Left colon (tissue), 2 donors: ENCODE measurements around the gene NPEPL1. TPM values are rescaled to one million over a fixed set of nuclear protein-coding genes. Genes with fewer than 3 reads are reported as not detected.

Experiments
- ATAC-seq: fragments of 200-7000 bp; cut with Tn5 transposase; one replicate; pipeline ENCODE4 v1.9.1; 2020; ENCODE audit warnings: mild to moderate bottlenecking, moderate library complexity
- DNase-seq, 2 donors: peaks; one replicate each; pipeline ENCODE4 v3.0.0-alpha.2; 2020
- intact Hi-C, 2 donors: fragments of 100-400 bp; cut with DNase I in 1 of 2; cut with micrococcal nuclease in 1 of 2; formaldehyde crosslinking; loops; one replicate each; pipeline versions ENCODE4 v1.11.2 to v1.14.0; 2022; cut with DNase I, micrococcal nuclease
- total RNA-seq, 2 donors: library from RNA; stranded (reverse); fragmentation: NEBNext Ultra II Directional; extraction: Animal tissue kit (Norgen Biotek cat#: 25700); gene quantifications; one replicate each; pipeline ENCODE4 v1.2.1, GENCODE V29; 2021
- donor health status: DM: no; HTN: no; CAD: no.
- donor health status: DM: yes; HTN: yes; CAD: no.

Gene NPEPL1
- total RNA-seq, 2 donors from 2014 or later = 30.3 to 31.1 TPM

GRCh38 chr20:58696411-58696961, 3.9 kb downstream of the NPEPL1 start:
- no peak for DNase-seq
- intact Hi-C loops = no loop called here
- no peak for ATAC-seq

DNA sequence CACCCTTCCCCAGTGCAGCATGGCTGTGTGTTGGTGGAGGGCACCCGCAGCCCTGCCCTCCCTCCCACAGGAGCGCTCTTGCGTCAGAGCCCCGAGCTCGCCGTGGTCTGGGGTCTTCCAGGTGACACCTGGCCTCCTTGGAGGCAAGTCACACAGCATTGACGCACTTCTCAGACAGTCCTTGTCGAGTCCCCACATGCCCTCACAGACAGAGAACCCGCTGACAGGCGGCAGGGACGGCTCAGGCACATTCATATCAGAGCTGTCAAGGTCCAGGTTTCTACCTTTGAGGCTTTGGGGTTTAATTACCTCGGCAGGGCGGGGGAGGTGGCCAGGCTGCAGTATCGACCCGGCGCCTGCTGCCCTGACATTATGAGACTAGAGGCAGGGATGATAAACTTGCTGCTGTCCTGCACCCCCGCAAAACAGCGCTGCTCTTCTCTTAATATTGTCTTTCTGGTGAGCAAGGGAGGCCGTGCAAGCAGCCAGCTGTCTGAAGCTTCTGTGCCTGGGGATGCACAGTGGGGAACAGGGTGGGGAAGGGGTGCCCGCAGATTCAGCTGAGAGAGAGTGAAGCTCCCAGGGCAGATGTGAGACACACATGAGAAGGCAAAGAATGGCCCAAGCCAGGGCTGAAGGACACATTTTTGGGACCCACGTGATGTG, 4.7 kb downstream of the NPEPL1 start:
- DNase-seq = no peak
- no peak for ATAC-seq
- intact Hi-C loops = no loop called here

GRCh38 chr20:58697867-58698703, 5.5 kb downstream of the NPEPL1 start:
- intact Hi-C loops = no loop called here
- DNase-seq = no peak
- no peak for ATAC-seq

DNA sequence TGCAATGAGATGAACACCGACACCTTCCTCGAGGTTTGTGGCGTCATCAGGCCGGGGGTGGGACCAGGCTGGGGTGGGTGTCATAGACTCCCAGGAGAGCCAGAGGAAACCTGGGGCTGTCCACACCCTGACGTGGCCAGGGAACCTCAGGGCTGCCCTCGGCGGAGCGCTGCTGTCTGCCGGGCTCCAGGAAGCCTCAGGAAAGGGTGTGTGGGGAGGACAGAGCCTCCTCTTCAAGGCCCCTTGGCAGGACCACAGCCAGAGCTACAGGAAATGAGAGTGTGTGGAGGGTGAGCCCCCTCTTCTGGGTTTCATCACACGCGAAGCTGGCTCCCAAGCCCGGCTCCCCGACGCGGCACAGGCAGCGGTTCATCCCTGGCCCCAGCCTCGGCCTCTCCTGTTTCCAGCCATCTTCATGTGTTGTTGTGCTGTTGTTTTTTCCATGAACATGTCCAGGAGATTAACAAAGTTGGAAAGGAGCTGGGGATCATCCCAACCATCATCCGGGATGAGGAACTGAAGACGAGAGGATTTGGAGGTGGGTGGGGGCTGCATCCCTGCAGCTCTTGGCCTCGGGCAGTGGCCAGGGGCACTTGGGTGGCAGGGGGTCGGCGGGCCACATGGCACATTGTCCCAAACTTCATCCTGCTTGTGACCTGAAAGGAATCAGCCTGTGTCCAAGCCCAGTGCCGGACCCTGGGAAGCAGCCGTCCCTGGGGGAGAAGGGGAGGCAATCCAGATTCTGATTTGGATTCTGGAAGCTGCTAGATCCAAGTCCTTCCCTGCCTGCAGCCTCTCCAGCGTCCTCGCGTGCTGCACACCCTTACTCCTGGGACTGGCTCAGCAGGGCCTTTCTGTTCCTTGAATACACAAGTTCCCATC, 6.4 kb downstream of the NPEPL1 start:
- no peak for DNase-seq
- no peak for ATAC-seq

GRCh38 chr20:58699623-58700107, 7.1 kb downstream of the NPEPL1 start:
- DNase-seq = no peak
- intact Hi-C loops = no loop called here
- no peak for ATAC-seq

More for the DNA sequence above, 6.4 kb downstream of the NPEPL1 start:
- intact Hi-C loops = no loop called here

DNA sequence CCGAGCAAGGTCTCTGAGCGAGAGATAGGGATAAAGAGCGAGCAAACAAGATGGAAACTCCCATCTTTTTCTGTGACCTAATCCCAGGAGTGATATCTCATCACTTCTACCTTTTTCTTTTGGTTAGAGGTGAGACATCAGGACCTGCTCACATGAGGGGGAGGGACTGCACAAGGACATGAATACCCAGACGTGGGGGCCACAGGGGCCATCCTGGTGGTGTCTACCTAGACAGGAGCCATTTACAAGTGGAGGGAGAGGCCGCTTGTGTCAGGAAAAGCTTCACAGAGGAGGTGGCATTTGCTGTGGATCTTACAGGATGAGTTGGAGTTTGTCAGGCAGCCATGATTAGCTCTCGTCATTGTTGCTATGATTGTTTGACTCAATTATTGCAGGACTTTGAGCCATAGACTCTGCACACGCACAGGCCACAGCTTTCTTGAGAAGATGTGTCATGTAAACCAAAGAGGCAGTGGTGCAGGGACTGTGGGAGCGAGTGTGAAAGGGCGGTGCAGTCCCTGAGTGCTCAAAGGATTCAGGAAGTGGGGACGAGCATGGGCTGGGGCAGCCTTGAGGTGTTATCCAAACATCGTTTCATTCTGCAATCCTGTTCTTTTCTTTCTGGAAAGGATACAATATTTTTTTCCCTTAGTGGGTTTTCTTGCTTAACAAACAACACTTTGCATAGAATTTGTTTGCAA, 7.7 kb downstream of the NPEPL1 start:
- DNase-seq (no peak), ATAC-seq (no peak)
- intact Hi-C loops = no loop called here

DNA sequence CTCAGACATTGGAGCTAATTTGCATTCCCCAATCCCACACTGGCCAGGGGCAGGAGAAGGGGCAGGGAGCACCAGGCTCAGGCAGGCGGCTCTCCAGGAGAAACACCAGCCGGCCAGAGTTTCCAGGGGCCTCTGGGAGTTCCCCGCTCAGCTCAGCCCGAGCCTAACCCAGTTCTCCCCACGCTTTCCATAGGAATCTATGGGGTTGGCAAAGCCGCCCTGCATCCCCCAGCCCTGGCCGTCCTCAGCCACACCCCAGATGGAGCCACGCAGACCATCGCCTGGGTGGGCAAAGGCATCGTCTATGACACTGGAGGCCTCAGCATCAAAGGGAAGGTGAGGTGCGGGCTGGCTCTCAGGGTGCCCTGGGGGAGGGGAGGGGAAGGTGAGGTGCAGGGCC, 8.2 kb downstream of the NPEPL1 start:
- DNase-seq (no peak), ATAC-seq (no peak)
- intact Hi-C loops = no loop called here

- ATAC-seq (no peak), DNase-seq (peak in 1 of 2 donors; percentile 15)
- intact Hi-C loops = no loop called here
Measured at GRCh38 chr20:58701431-58702160, 9.0 kb downstream of the NPEPL1 start.

- DNase-seq (no peak), ATAC-seq (no peak)
- intact Hi-C loops = no loop called here
Measured at GRCh38 chr20:58702161-58702510, 9.5 kb downstream of the NPEPL1 start.

GRCh38 chr20:58702859-58703648, 10.5 kb downstream of the NPEPL1 start:
- DNase-seq (peak in 1 of 2 donors; percentile 19), ATAC-seq (no peak)
- intact Hi-C loops = no loop called here

GRCh38 chr20:58703765-58704371, 11.3 kb downstream of the NPEPL1 start:
- intact Hi-C loops = no loop called here
- ATAC-seq (no peak), DNase-seq (peak in 1 of 2 donors; percentile 12)

GRCh38 chr20:58705208-58705926, 12.8 kb downstream of the NPEPL1 start:
- intact Hi-C loops = no loop called here
- DNase-seq (peak in 1 of 2 donors; percentile 23), ATAC-seq (no peak)

DNA sequence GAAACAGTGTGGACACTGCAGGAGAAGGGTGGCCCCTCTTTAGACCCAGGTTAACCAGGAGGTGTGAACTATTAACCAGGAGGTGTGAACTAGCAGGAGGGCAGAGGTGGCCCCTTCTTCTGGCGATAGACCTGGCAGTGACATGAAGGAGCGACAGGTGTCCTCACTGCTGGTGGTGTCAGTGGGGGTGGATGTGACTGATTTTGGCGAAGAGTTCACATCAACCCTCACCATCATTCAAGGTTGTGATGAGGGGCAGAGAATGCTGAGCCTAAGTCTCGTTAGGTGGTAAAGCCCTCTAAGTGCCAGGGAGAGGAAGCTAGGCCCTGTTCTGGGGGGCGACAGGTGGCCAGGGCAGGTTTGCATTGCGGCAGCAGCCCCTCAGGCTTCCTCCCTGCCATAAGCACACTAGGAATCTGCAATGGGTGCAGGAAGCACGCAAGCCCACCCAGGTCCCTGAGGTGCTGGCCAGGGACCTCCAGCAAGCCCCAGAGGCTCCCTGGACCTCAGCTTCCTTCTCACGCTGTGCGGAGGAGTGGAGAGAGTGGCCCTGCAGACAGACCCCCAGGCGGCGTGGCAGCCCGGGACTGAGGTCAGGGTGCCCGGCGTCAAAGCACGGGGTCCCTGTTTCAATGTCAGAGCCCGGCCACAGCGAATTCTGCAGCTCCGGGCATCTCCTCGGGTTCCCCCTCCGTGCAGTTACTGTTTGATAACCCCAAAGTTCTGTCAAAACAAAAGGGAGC, 13.7 kb downstream of the NPEPL1 start:
- DNase-seq (peak in 1 of 2 donors; percentile 16), ATAC-seq (no peak)
- intact Hi-C loops = no loop called here

DNA sequence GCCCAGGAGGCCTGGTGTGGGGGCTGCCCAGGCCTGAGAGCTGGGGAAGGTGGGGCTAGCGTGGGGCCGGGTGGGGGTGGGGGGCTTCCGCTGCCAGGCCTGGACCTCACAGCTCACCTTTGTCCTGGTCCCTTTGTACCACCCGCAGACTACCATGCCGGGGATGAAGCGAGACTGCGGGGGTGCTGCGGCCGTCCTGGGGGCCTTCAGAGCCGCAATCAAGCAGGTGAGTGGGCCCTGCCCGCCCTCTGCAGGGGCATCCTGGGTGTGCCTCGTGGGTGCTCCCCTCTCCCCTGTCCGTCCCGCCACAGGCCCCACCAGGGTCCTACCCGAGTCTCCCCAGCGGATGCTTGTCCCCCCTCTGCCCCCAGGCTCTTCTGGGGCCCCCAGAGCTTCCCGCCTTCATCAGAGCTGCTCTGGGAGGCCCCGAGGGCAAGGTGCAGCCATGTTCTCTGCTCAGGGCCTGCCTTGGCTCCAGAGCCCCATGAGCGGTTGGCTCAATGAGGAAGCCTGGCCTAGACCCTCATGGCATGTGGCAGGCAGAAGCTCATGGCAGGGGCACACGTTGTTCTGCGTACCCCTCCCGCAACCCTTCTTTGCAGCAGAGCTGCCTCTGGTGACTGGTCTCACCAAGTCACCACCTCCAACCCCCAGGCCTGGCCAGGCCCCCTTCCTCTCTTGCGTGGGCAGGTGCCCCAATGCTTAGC, 14.5 kb downstream of the NPEPL1 start:
- intact Hi-C loops = no loop called here
- ATAC-seq (no peak), DNase-seq (no peak)

DNA sequence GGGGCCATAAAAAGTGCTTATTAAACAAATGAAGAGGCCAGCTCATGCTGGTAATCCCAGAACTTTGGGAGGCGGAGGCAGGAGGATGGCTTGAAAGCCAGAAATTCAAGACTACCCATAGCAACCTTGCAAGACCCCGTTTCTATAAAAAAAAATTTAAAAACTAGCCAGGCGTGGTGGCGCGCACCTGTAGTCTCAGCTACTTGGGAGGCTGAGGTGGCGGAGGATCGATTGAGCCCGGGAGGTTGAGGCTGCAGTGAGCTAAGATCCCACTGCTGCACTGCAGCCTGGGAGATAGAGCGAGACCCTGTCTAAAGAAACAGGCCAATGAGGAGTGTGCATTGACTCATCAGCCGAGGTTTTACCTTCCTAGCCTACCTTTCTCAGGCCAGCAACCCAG, 15.2 kb downstream of the NPEPL1 start:
- DNase-seq = no peak
- intact Hi-C loops = no loop called here
- ATAC-seq = no peak
